ENCODE data around the gene POC1A. TPM values are rescaled to one million over a fixed set of nuclear protein-coding genes. Genes with fewer than 3 reads are reported as not detected.

The POC1A gene
- total RNA-seq, 1 experiment from 2014 or later: 32.2 TPM

GRCh38 chr3:52188556-52188955 is 34.3 kb upstream of the POC1A start:
- Mint-ChIP-seq H3K27me3 (ENCODE audit: insufficient read depth, unreplicated experiment) (no peaks in the 10 kb centered on the region), H3K9me3 (ENCODE audit: unreplicated experiment) (no peaks in the 10 kb centered on the region), H3K27ac (ENCODE audit: unreplicated experiment) (peak overlapping the region; percentile 26), H3K4me1 (ENCODE audit: low read depth, unreplicated experiment) (peaks cover 6% of the 10 kb centered on the region), H3K4me3 (ENCODE audit: unreplicated experiment) (no peak overlapping the region), H3K36me3 (ENCODE audit: insufficient read depth, unreplicated experiment) (no peaks in the 10 kb centered on the region)
- DNase-seq: no peak
- POLR2A ChIA-PET: interaction anchor here (1.0 kb wide), 1 partner anchor 34 kb away, joined by 3 read pairs; the partner anchor contains the start of gene POC1A
- H3K4me3 ChIP-seq (ENCODE audit: low read depth, low read length): no peak overlapping the region
- no peaks in the 10 kb centered on the region for H3K27me3 ChIP-seq (replicated peaks; ENCODE audit: control insufficient read depth, insufficient read depth, low read length)
- H3K36me3 ChIP-seq (ENCODE audit: control insufficient read depth, insufficient read depth, low read length): no peaks in the 10 kb centered on the region
- CTCF ChIA-PET: interaction anchor here (1.1 kb wide), 1 partner anchor 34 kb away, joined by 12 read pairs; the partner anchor contains the start of gene POC1A
- H3K9me3 ChIP-seq: no peaks in the 10 kb centered on the region
- no TSS peak for BruUV-seq (replicated peaks)
- TF ChIP-seq CTCF (IDR thresholded peaks at IDR 0.05; ENCODE audit: insufficient read depth in 1 of 2, low read depth in 1 of 2, low read length in 1 of 2, severe bottlenecking in 1 of 2, unreplicated experiment in 1 of 2): no peak
- intact Hi-C loops (cut with micrococcal nuclease; ENCODE audit: unreplicated experiment): no loop called here
- peaks cover 18% of the 10 kb centered on the region for H3K4me1 ChIP-seq

GRCh38 chr3:52186729-52187128 is 32.5 kb upstream of the POC1A start:
- H3K4me1 Mint-ChIP-seq (ENCODE audit: low read depth, unreplicated experiment): peaks cover 6% of the 10 kb centered on the region
- no TSS peak for BruUV-seq (replicated peaks)
- no peaks in the 10 kb centered on the region for H3K36me3 ChIP-seq (ENCODE audit: control insufficient read depth, insufficient read depth, low read length)
- TF ChIP-seq CTCF (IDR thresholded peaks at IDR 0.05; ENCODE audit: insufficient read depth in 1 of 2, low read depth in 1 of 2, low read length in 1 of 2, severe bottlenecking in 1 of 2, unreplicated experiment in 1 of 2): no peak
- no peak overlapping the region for H3K4me3 Mint-ChIP-seq (ENCODE audit: unreplicated experiment)
- no peaks in the 10 kb centered on the region for H3K27me3 ChIP-seq (replicated peaks; ENCODE audit: control insufficient read depth, insufficient read depth, low read length)
- H3K27ac Mint-ChIP-seq (ENCODE audit: unreplicated experiment): no peak overlapping the region
- DNase-seq: no peak
- ChIA-PET POLR2A (interaction anchor here (0.6 kb wide), 1 partner anchor 15 kb away, joined by 3 read pairs; no protein-coding TSS in a partner anchor), CTCF (no interaction called here)
- peaks cover 18% of the 10 kb centered on the region for H3K4me1 ChIP-seq
- no peaks in the 10 kb centered on the region for H3K27me3 Mint-ChIP-seq (ENCODE audit: insufficient read depth, unreplicated experiment)
- no peaks in the 10 kb centered on the region for H3K9me3 ChIP-seq
- intact Hi-C loops (cut with micrococcal nuclease; ENCODE audit: unreplicated experiment): no loop called here
- H3K4me3 ChIP-seq (ENCODE audit: low read depth, low read length): no peak overlapping the region
- H3K9me3 Mint-ChIP-seq (ENCODE audit: unreplicated experiment): no peaks in the 10 kb centered on the region
- H3K36me3 Mint-ChIP-seq (ENCODE audit: insufficient read depth, unreplicated experiment): no peaks in the 10 kb centered on the region

GRCh38 chr3:52185837-52186236 is 31.6 kb upstream of the POC1A start:
- no TSS peak for BruUV-seq (replicated peaks)
- POLR2A ChIA-PET: interaction anchor here (0.6 kb wide), 1 partner anchor 14 kb away, joined by 3 read pairs; no protein-coding TSS in a partner anchor
- Histone ChIP-seq H3K27me3 (replicated peaks; ENCODE audit: control insufficient read depth, insufficient read depth, low read length) (no peaks in the 10 kb centered on the region), H3K4me1 (peaks cover 18% of the 10 kb centered on the region), H3K9me3 (no peaks in the 10 kb centered on the region), H3K4me3 (ENCODE audit: low read depth, low read length) (no peak overlapping the region), H3K36me3 (ENCODE audit: control insufficient read depth, insufficient read depth, low read length) (no peaks in the 10 kb centered on the region)
- Mint-ChIP-seq H3K9me3 (ENCODE audit: unreplicated experiment) (no peaks in the 10 kb centered on the region), H3K4me3 (ENCODE audit: unreplicated experiment) (no peak overlapping the region), H3K27ac (ENCODE audit: unreplicated experiment) (no peak overlapping the region), H3K4me1 (ENCODE audit: low read depth, unreplicated experiment) (peaks cover 6% of the 10 kb centered on the region), H3K36me3 (ENCODE audit: insufficient read depth, unreplicated experiment) (no peaks in the 10 kb centered on the region), H3K27me3 (ENCODE audit: insufficient read depth, unreplicated experiment) (no peaks in the 10 kb centered on the region)
- CTCF ChIA-PET: no interaction called here
- DNase-seq: no peak
- TF ChIP-seq CTCF (IDR thresholded peaks at IDR 0.05; ENCODE audit: insufficient read depth in 1 of 2, low read depth in 1 of 2, low read length in 1 of 2, severe bottlenecking in 1 of 2, unreplicated experiment in 1 of 2): no peak
- intact Hi-C loops (cut with micrococcal nuclease; ENCODE audit: unreplicated experiment): no loop called here

All from Caco-2 (cell line).